ENCODE measurements around the gene PICALM. TPM values are rescaled to one million over a fixed set of nuclear protein-coding genes. Genes with fewer than 3 reads are reported as not detected.
"Not testable (repeated sequence)": the region's sequence is repeated elsewhere in the genome, so short reads cannot be mapped to it uniquely, and the experiment has no call there.

PICALM gene
- total RNA-seq, 4 donors from 2014 or later = 164 to 386 (median 189) TPM

GRCh38 chr11:86115542-86116385 is 46.9 kb upstream of the PICALM start:
- Histone ChIP-seq H3K4me1 (peaks cover 9% of the 10 kb centered on the region), H3K36me3 (no peaks in the 10 kb centered on the region), H3K9me3 (no peaks in the 10 kb centered on the region), H3K4me3 (no peak overlapping the region), H3K27me3 (no peaks in the 10 kb centered on the region), H3K27ac (no peak overlapping the region)
- no peak for DNase-seq (ENCODE audit: low spot score in 2 of 2)
- TF ChIP-seq POLR2AphosphoS5 (IDR thresholded peaks at IDR 0.05) (no peak), CTCF (IDR thresholded peaks at IDR 0.05) (no peak), EP300 (IDR thresholded peaks at IDR 0.05) (no peak), POLR2A (IDR thresholded peaks at IDR 0.05) (no peak)
- WGBS = 77% methylated on average over 3 of the region's 3 CpGs

- Histone ChIP-seq H3K9me3 (no peaks in the 10 kb centered on the region), H3K27ac (no peak overlapping the region), H3K4me1 (no peaks in the 10 kb centered on the region), H3K36me3 (no peaks in the 10 kb centered on the region), H3K27me3 (no peaks in the 10 kb centered on the region), H3K4me3 (no peak overlapping the region)
- whole genome bisulfite sequencing = 94% methylated on average over 13 of the region's 13 CpGs
- DNase-seq (ENCODE audit: low spot score in 2 of 2) = no peak
- no peak for TF ChIP-seq EP300 (IDR thresholded peaks at IDR 0.05)
- no peak for TF ChIP-seq CTCF (IDR thresholded peaks at IDR 0.05)
- no peak for TF ChIP-seq POLR2AphosphoS5 (IDR thresholded peaks at IDR 0.05)
- no peak for TF ChIP-seq POLR2A (IDR thresholded peaks at IDR 0.05)
These were observed 40.2 kb upstream of the PICALM start for GRCh38 chr11:86108890-86109638.

GRCh38 chr11:86108191-86108590 is 39.3 kb upstream of the PICALM start:
- TF ChIP-seq EP300 (IDR thresholded peaks at IDR 0.05) (no peak), POLR2AphosphoS5 (IDR thresholded peaks at IDR 0.05) (no peak), POLR2A (IDR thresholded peaks at IDR 0.05) (no peak), CTCF (IDR thresholded peaks at IDR 0.05) (no peak)

GRCh38 chr11:86106916-86107315 is 38.0 kb upstream of the PICALM start:
- H3K4me3 ChIP-seq = no peak overlapping the region
- no peaks in the 10 kb centered on the region for H3K27me3 ChIP-seq
- DNase-seq (ENCODE audit: low spot score in 2 of 2) = no peak
- H3K36me3 ChIP-seq = no peaks in the 10 kb centered on the region
- TF ChIP-seq POLR2A (IDR thresholded peaks at IDR 0.05) (no peak), POLR2AphosphoS5 (IDR thresholded peaks at IDR 0.05) (no peak), CTCF (IDR thresholded peaks at IDR 0.05) (no peak), EP300 (IDR thresholded peaks at IDR 0.05) (no peak)
- 70% methylated on average over 2 of the region's 2 CpGs for WGBS
- no peaks in the 10 kb centered on the region for H3K4me1 ChIP-seq
- H3K9me3 ChIP-seq = no peaks in the 10 kb centered on the region
- H3K27ac ChIP-seq = no peak overlapping the region

More at GRCh38 chr11:86108191-86108590, 39.3 kb upstream of the PICALM start:
- Histone ChIP-seq H3K27me3 (no peaks in the 10 kb centered on the region), H3K4me3 (no peak overlapping the region), H3K27ac (no peak overlapping the region), H3K4me1 (no peaks in the 10 kb centered on the region), H3K9me3 (no peaks in the 10 kb centered on the region), H3K36me3 (no peaks in the 10 kb centered on the region)
- 74% methylated on average over 3 of the region's 3 CpGs for WGBS
- no peak for DNase-seq (ENCODE audit: low spot score in 2 of 2)

- not testable (repeated sequence) for DNase-seq (ENCODE audit: low spot score in 2 of 2); H3K36me3 ChIP-seq; H3K4me1 ChIP-seq; H3K4me3 ChIP-seq; H3K27me3 ChIP-seq; H3K9me3 ChIP-seq; H3K27ac ChIP-seq
- whole genome bisulfite sequencing = 96% methylated on average over 3 of the region's 3 CpGs
These were observed 37.1 kb upstream of the PICALM start for GRCh38 chr11:86106031-86106430.

- H3K36me3 ChIP-seq; H3K27ac ChIP-seq; H3K4me3 ChIP-seq; DNase-seq (ENCODE audit: low spot score in 2 of 2); H3K27me3 ChIP-seq; H3K9me3 ChIP-seq; H3K4me1 ChIP-seq: not testable (repeated sequence)
- no CpG with 5 or more reads among the region's 2 CpGs for WGBS
These were observed 36.7 kb upstream of the PICALM start for GRCh38 chr11:86105601-86106000.

Data from suprapubic skin (tissue), 4 donors.